Loucy (cell line): ENCODE data around the gene MYO3B.

Experiments
- EZH2phosphoT487 ChIP-seq: fragments of 200-600 bp; IDR thresholded peaks from 2 replicates; pipeline ENCODE4 v1.6.1; 2018; ENCODE audit warnings: antibody characterized with exemption, mild to moderate bottlenecking, moderate library complexity, borderline replicate concordance
- TF ChIP-seq, protein P1 (sequence below): fragments of 200-600 bp; sonication (generic); conservative IDR thresholded peaks from 2 replicates; pipeline ENCODE4 v1.5.1; 2014; ENCODE audit warnings: mild to moderate bottlenecking, antibody characterized with exemption, low read length

DNA sequence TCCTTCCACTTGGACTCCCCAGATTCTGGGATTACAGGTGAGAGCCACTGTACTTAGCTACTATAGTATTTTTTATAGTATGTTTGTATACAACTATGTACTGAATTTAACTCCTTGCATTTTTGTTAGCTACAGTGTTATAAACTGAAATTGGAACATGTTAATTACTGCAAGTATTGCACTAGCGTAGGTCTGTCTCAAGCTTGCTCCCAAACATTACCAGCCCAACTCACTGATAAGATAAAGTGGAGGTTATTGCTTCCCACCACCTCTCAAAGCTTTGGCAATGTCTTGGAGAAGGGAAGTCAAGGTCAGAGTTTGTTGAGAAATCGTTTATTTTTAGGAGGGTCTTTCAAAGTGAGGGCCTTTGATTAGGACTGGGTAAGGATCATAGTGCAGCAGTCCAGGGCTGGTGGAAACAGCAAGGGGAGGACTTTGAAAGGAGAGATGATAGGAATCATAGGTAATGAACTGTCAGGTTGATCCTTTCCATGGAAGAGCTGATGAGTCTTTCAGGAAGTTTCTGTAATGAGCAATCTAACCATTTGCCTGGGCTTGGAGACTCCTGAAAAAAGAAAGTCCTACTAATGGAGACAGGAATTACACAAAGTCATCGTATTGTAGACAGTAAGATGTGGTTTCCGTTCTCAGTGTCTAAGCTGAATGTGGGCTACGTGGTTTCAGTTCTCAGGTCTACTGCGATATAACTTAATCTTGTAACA, 257.1 kb downstream of the MYO3B start:
- TF ChIP-seq, protein P1, sequence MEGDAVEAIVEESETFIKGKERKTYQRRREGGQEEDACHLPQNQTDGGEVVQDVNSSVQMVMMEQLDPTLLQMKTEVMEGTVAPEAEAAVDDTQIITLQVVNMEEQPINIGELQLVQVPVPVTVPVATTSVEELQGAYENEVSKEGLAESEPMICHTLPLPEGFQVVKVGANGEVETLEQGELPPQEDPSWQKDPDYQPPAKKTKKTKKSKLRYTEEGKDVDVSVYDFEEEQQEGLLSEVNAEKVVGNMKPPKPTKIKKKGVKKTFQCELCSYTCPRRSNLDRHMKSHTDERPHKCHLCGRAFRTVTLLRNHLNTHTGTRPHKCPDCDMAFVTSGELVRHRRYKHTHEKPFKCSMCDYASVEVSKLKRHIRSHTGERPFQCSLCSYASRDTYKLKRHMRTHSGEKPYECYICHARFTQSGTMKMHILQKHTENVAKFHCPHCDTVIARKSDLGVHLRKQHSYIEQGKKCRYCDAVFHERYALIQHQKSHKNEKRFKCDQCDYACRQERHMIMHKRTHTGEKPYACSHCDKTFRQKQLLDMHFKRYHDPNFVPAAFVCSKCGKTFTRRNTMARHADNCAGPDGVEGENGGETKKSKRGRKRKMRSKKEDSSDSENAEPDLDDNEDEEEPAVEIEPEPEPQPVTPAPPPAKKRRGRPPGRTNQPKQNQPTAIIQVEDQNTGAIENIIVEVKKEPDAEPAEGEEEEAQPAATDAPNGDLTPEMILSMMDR: no peak
- no peak for TF ChIP-seq EZH2phosphoT487
